ENCODE data around the gene LMOD1. TPM values are rescaled to one million over a fixed set of nuclear protein-coding genes. Genes with fewer than 3 reads are reported as not detected.
"Not testable (repeated sequence)": the region's sequence is repeated elsewhere in the genome, so short reads cannot be mapped to it uniquely, and the experiment has no call there.

Gene LMOD1
- total and polyA plus RNA-seq, 4 donors: 347 to 601 (median 418) TPM

DNA sequence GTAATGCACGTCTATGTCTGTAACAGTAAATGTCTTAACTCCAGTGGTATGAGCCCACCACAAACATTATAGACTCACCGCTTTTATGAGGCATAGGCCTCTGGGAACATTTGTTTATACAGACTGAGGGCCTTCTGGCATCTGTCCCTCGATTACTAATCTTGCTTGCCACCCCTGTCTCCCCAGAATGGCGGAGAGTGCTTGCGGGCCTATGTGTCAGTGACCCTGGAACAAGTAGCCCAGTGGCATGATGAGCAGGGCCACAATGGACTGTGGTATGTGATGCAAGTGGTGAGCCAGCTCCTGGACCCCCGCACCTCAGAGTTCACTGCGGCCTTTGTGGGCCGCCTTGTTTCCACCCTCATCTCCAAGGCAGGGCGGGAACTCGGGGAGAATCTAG, 76.0 kb downstream of the LMOD1 start:
- intact Hi-C loops (cut with DNase I): no loop called here
- H3K9me3 ChIP-seq (ENCODE audit: control insufficient read depth, low read length): no peaks in the 10 kb centered on the region
- 62 to 63% methylated on average over 10 of the region's 10 CpGs for WGBS, 2 donors
- H3K36me3 ChIP-seq (ENCODE audit: control insufficient read depth in 1 of 2, insufficient read depth in 2 of 2, low read length in 1 of 2): peaks cover 0 to 10% of the 10 kb centered on the region in 2 donors
- no peaks in the 10 kb centered on the region for H3K4me1 ChIP-seq (ENCODE audit: control insufficient read depth in 1 of 2, insufficient read depth in 2 of 2, low read length in 2 of 2)
- H3K4me3 ChIP-seq (ENCODE audit: low read length in 2 of 2): no peak overlapping the region
- H3K27ac ChIP-seq (ENCODE audit: low read depth in 1 of 2, low read length in 2 of 2): no peak overlapping the region
- no peak for ATAC-seq (ENCODE audit: low FRiP score)
- H3K27me3 ChIP-seq (ENCODE audit: control insufficient read depth in 1 of 2, insufficient read depth in 2 of 2, low read length in 1 of 2): no peaks in the 10 kb centered on the region
- DNase-seq: no peak

DNA sequence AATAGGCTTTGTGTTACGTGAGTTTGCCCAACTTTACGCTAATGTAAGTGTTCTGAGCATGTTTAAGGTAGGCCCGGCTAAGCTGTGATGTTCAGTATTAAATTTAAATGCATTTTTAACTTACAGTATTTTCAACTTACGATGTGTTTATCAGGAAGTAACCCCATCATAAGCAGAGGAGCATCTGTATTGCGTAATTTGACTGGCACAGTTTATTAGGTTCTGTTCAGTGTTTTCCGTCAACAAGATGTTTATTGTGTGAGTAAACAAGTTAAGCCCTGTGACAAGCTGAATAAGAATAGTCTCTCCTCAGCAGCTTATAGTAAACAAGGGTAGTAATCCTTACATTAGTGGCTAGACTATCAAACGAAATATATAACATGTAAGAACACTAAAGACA, 84.9 kb downstream of the LMOD1 start:
- intact Hi-C loops (cut with DNase I): no loop called here
- ATAC-seq (ENCODE audit: low FRiP score): no peak
- peaks cover 7 to 9% of the 10 kb centered on the region in 2 donors for H3K36me3 ChIP-seq (ENCODE audit: control insufficient read depth in 1 of 2, insufficient read depth in 2 of 2, low read length in 1 of 2)
- H3K9me3 ChIP-seq (ENCODE audit: control insufficient read depth, low read length): no peaks in the 10 kb centered on the region
- no peaks in the 10 kb centered on the region for H3K27me3 ChIP-seq (ENCODE audit: control insufficient read depth in 1 of 2, insufficient read depth in 2 of 2, low read length in 1 of 2)
- WGBS, 2 donors: 91 to 92% methylated on average over 7 of the region's 7 CpGs
- no peak overlapping the region for H3K4me3 ChIP-seq (ENCODE audit: low read length in 2 of 2)
- DNase-seq: no peak
- no peaks in the 10 kb centered on the region for H3K4me1 ChIP-seq (ENCODE audit: control insufficient read depth in 1 of 2, insufficient read depth in 2 of 2, low read length in 2 of 2)
- peak overlapping the region in 1 of 2 donors; percentile 14 for H3K27ac ChIP-seq (ENCODE audit: low read depth in 1 of 2, low read length in 2 of 2)

DNA sequence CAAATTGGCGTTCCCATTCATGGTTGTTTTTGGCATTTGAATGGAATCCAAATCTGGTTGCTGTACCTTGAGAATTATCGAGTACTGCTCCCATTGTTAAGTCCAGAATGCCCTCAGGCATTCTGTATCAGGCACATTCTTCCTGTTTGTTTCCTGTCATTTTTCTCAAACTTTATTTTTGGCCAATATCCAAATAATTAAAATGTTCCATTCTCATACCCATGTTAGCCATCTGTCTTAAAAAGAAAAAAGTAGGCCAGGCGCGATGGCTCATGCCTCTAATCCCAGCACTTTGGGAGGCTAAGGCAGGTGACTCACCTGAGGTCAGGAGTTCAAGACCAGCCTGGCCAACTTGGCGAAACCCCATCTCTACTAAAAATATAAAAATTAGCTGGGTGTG, 86.9 kb downstream of the LMOD1 start:
- DNase-seq: no peak
- ATAC-seq (ENCODE audit: low FRiP score): no peak
- Histone ChIP-seq H3K4me1 (ENCODE audit: control insufficient read depth in 1 of 2, insufficient read depth in 2 of 2, low read length in 2 of 2) (no peaks in the 10 kb centered on the region), H3K27me3 (ENCODE audit: control insufficient read depth in 1 of 2, insufficient read depth in 2 of 2, low read length in 1 of 2) (no peaks in the 10 kb centered on the region), H3K9me3 (ENCODE audit: control insufficient read depth, low read length) (no peaks in the 10 kb centered on the region), H3K4me3 (ENCODE audit: low read length in 2 of 2) (no peak overlapping the region), H3K27ac (ENCODE audit: low read depth in 1 of 2, low read length in 2 of 2) (no peak overlapping the region), H3K36me3 (ENCODE audit: control insufficient read depth in 1 of 2, insufficient read depth in 2 of 2, low read length in 1 of 2) (peaks cover 10 to 11% of the 10 kb centered on the region in 2 donors)
- WGBS, 2 donors: 67 to 73% methylated on average over 5 of the region's 5 CpGs
- intact Hi-C loops (cut with DNase I): no loop called here

DNA sequence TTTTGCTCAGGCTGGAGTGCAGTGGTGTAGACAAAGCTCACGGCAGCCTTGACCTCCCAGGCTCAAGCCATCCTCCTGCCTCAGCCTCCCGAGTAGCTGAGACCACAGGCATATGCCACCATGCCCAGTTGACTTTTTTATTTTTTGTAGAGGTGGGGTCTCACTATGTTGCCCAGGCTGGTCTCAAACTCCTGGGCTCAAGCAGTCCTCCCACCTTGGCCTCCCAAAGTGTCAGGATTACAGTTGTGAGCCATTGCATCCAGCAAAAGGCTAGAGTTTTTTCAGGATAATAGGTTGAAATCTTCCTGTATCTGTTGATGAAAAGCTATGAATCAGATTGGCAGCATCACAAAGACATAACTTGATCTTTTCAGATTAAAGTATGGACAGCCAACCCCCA, 89.6 kb downstream of the LMOD1 start:
- DNase-seq; ATAC-seq (ENCODE audit: low FRiP score); H3K27me3 ChIP-seq (ENCODE audit: control insufficient read depth in 1 of 2, insufficient read depth in 2 of 2, low read length in 1 of 2); intact Hi-C loops (cut with DNase I); H3K4me3 ChIP-seq (ENCODE audit: low read length in 2 of 2); H3K4me1 ChIP-seq (ENCODE audit: control insufficient read depth in 1 of 2, insufficient read depth in 2 of 2, low read length in 2 of 2); H3K9me3 ChIP-seq (ENCODE audit: control insufficient read depth, low read length); H3K27ac ChIP-seq (ENCODE audit: low read depth in 1 of 2, low read length in 2 of 2): not testable (repeated sequence)
- H3K36me3 ChIP-seq (ENCODE audit: control insufficient read depth in 1 of 2, insufficient read depth in 2 of 2, low read length in 1 of 2): peaks cover 9 to 18% of the 10 kb centered on the region in 2 donors
- 93 to 97% methylated on average over 2 of the region's 2 CpGs for WGBS, 2 donors

DNA sequence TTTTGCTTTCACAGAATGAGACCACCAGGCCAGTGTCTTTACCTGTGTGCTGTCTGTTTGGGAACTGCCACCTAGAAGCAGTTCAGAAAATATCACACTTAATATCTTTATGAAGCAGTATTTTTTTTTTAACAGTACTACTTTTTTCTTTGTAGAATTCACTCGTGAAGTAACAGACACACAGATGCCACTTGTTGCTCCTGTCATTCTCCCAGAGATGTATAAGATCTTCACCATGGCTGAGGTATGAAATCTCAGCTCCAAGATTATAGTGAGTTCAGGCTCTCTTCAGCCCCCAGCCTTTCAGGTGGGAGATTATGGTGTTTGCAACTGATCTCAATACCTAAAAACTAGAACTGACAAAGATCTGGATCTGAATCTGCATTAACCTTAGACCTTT, 94.4 kb downstream of the LMOD1 start:
- Histone ChIP-seq H3K9me3 (ENCODE audit: control insufficient read depth, low read length) (no peaks in the 10 kb centered on the region), H3K36me3 (ENCODE audit: control insufficient read depth in 1 of 2, insufficient read depth in 2 of 2, low read length in 1 of 2) (peaks cover 4 to 11% of the 10 kb centered on the region in 2 donors), H3K27ac (ENCODE audit: low read depth in 1 of 2, low read length in 2 of 2) (no peak overlapping the region), H3K4me1 (ENCODE audit: control insufficient read depth in 1 of 2, insufficient read depth in 2 of 2, low read length in 2 of 2) (peaks cover 0 to 15% of the 10 kb centered on the region in 2 donors), H3K4me3 (ENCODE audit: low read length in 2 of 2) (no peak overlapping the region), H3K27me3 (ENCODE audit: control insufficient read depth in 1 of 2, insufficient read depth in 2 of 2, low read length in 1 of 2) (no peaks in the 10 kb centered on the region)
- WGBS, 2 donors: 53 to 67% methylated on average over 1 of the region's 1 CpG
- intact Hi-C loops (cut with DNase I): no loop called here
- DNase-seq (no peak), ATAC-seq (ENCODE audit: low FRiP score) (no peak)

DNA sequence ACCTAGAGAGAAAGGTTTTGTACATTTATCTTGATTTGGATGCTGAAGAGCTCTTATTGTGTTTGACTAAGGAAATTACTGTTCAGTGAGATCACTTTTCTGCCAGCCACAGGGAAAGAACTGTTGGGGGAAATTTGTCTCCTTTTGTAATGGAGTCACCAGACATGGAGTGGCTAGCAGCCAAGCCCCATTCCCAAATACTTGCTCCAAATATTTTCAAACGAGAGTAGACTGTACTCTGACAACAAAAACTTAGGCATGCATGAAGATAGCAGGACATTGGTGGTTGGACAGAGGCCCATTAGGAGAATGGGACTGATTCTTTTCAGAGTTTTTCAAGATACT, 96.3 kb downstream of the LMOD1 start:
- H3K4me3 ChIP-seq (ENCODE audit: low read length in 2 of 2): peak overlapping the region in 1 of 2 donors; percentile 6
- WGBS, 2 donors: 0 to 10% methylated on average over 1 of the region's 1 CpG
- no peaks in the 10 kb centered on the region for H3K27me3 ChIP-seq (ENCODE audit: control insufficient read depth in 1 of 2, insufficient read depth in 2 of 2, low read length in 1 of 2)
- DNase-seq (peak in 1 of 2 donors; percentile 68), ATAC-seq (ENCODE audit: low FRiP score) (no peak)
- intact Hi-C loops (cut with DNase I): no loop called here
- H3K4me1 ChIP-seq (ENCODE audit: control insufficient read depth in 1 of 2, insufficient read depth in 2 of 2, low read length in 2 of 2): peaks cover 0 to 18% of the 10 kb centered on the region in 2 donors
- peak overlapping the region; percentile 44 to 82 for H3K27ac ChIP-seq (ENCODE audit: low read depth in 1 of 2, low read length in 2 of 2)
- H3K9me3 ChIP-seq (ENCODE audit: control insufficient read depth, low read length): no peaks in the 10 kb centered on the region
- H3K36me3 ChIP-seq (ENCODE audit: control insufficient read depth in 1 of 2, insufficient read depth in 2 of 2, low read length in 1 of 2): peaks cover 2 to 8% of the 10 kb centered on the region in 2 donors

DNA sequence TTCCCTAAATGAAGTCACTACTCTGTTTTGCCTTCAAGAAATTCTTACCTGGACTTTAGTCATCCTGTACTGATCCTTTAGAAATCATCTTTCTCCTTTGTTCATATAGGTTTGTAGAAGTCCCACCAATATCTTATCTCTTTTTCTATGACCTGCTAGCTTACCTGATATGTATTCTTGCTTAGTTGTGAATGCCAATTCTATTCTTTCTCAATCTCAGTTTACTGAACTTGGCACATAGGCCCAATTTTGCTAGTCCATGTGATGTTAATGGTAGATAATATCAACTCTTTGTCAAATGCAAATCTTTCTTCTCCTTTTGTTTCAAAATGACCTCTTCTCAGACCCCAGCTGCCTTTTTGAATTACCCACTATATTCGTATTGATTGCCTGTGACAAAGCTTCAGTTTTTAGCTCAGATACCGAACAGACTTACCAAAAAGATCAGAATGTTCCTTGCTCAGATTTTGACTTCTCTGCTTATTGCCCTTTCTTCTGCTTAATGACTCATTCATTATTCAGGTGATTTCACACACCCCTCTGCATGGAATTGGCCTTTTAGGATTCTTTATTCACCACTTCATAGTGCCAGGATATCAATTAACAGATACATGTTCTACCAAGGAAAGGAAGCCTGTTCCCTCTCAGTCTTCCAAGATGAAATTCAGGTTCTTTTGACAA, 96.8 kb downstream of the LMOD1 start:
- peaks cover 0 to 8% of the 10 kb centered on the region in 2 donors for H3K36me3 ChIP-seq (ENCODE audit: control insufficient read depth in 1 of 2, insufficient read depth in 2 of 2, low read length in 1 of 2)
- DNase-seq: no peak
- intact Hi-C loops (cut with DNase I): no loop called here
- no peak for ATAC-seq (ENCODE audit: low FRiP score)
- no peaks in the 10 kb centered on the region for H3K9me3 ChIP-seq (ENCODE audit: control insufficient read depth, low read length)
- peak overlapping the region in 1 of 2 donors; percentile 6 for H3K4me3 ChIP-seq (ENCODE audit: low read length in 2 of 2)
- 14 to 19% methylated on average over 2 of the region's 2 CpGs for WGBS, 2 donors
- H3K27me3 ChIP-seq (ENCODE audit: control insufficient read depth in 1 of 2, insufficient read depth in 2 of 2, low read length in 1 of 2): no peaks in the 10 kb centered on the region
- H3K4me1 ChIP-seq (ENCODE audit: control insufficient read depth in 1 of 2, insufficient read depth in 2 of 2, low read length in 2 of 2): peaks cover 0 to 18% of the 10 kb centered on the region in 2 donors
- peak overlapping the region; percentile 36 to 82 for H3K27ac ChIP-seq (ENCODE audit: low read depth in 1 of 2, low read length in 2 of 2)

DNA sequence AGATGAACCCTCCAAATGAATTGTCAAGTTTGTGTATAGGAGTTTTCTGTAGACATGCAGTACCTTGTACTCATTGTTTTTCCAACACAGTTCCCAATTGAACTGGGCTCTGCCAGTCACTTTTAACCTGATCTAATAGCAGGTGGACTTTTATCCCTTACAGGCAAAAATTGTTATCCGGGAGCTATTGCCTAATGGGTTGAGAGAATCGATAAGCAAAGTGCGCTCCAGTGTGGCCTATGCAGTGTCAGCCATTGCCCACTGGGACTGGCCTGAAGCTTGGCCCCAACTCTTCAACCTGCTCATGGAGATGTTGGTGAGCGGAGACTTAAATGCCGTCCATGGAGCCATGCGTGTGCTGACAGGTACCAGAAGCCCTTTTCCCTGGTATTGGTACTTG, 98.1 kb downstream of the LMOD1 start:
- 94 to 98% methylated on average over 6 of the region's 6 CpGs for WGBS, 2 donors
- intact Hi-C loops (cut with DNase I): no loop called here
- Histone ChIP-seq H3K4me1 (ENCODE audit: control insufficient read depth in 1 of 2, insufficient read depth in 2 of 2, low read length in 2 of 2) (peaks cover 0 to 18% of the 10 kb centered on the region in 2 donors), H3K27me3 (ENCODE audit: control insufficient read depth in 1 of 2, insufficient read depth in 2 of 2, low read length in 1 of 2) (no peaks in the 10 kb centered on the region), H3K36me3 (ENCODE audit: control insufficient read depth in 1 of 2, insufficient read depth in 2 of 2, low read length in 1 of 2) (peaks cover 0 to 8% of the 10 kb centered on the region in 2 donors), H3K4me3 (ENCODE audit: low read length in 2 of 2) (no peak overlapping the region), H3K27ac (ENCODE audit: low read depth in 1 of 2, low read length in 2 of 2) (peak overlapping the region; percentile 64 to 82), H3K9me3 (ENCODE audit: control insufficient read depth, low read length) (no peaks in the 10 kb centered on the region)
- DNase-seq (no peak), ATAC-seq (ENCODE audit: low FRiP score) (no peak)

DNA sequence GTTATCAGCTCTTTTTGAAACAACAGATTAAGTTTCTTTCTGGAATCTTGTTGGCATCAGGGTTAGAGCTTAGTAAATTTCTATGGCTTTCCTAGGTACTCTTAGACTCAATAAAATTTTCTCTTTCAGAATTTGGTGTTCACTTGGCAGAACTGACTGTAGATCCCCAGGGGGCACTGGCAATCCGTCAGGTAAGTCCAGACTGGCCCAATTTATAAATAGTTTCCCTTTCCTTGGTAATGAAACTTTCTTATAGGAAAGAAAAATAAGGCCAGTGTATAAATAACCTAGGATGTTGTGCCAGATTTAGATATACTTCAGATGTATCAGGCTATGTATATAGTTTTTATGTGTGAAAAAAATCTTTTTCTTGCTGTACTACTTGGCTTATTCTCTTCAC, 99.2 kb downstream of the LMOD1 start:
- Histone ChIP-seq H3K36me3 (ENCODE audit: control insufficient read depth in 1 of 2, insufficient read depth in 2 of 2, low read length in 1 of 2) (peaks cover 0 to 2% of the 10 kb centered on the region in 2 donors), H3K27me3 (ENCODE audit: control insufficient read depth in 1 of 2, insufficient read depth in 2 of 2, low read length in 1 of 2) (no peaks in the 10 kb centered on the region), H3K9me3 (ENCODE audit: control insufficient read depth, low read length) (no peaks in the 10 kb centered on the region), H3K4me1 (ENCODE audit: control insufficient read depth in 1 of 2, insufficient read depth in 2 of 2, low read length in 2 of 2) (peaks cover 2 to 21% of the 10 kb centered on the region in 2 donors), H3K27ac (ENCODE audit: low read depth in 1 of 2, low read length in 2 of 2) (peak overlapping the region in 1 of 2 donors; percentile 82), H3K4me3 (ENCODE audit: low read length in 2 of 2) (no peak overlapping the region)
- ATAC-seq (ENCODE audit: low FRiP score): no peak
- intact Hi-C loops (cut with DNase I): no loop called here
- no peak for DNase-seq
- 6 to 7% methylated on average over 1 of the region's 1 CpG for WGBS, 2 donors
